Hypothalamus (tissue), 51 donors: ENCODE results near the gene ZNF823.
"Not testable (repeated sequence)": the region's sequence is repeated elsewhere in the genome, so short reads cannot be mapped to it uniquely, and the experiment has no call there.

Source experiments
- DNase-seq, 51 donors: peaks; one replicate each; lab custom pipeline; 2025; lab: John Stamatoyannopoulos, UW

ZNF823 gene

GRCh38 chr19:11738746-11739620, at the start of gene ZNF823:
ZNF823 (minus strand) TSS chr19:11738946; CDS start chr19:11738819, 127 bp downstream.
- peak; percentile 58 to 99 (median 96) for DNase-seq

GRCh38 chr19:11787536-11787935, 48.8 kb upstream of the ZNF823 start:
- DNase-seq: no peak

GRCh38 chr19:11784356-11784755, 45.6 kb upstream of the ZNF823 start:
- no peak for DNase-seq

GRCh38 chr19:11783767-11784166, 45.0 kb upstream of the ZNF823 start:
- DNase-seq: no peak

GRCh38 chr19:11781295-11782057, 42.7 kb upstream of the ZNF823 start:
- DNase-seq: no peak

- no peak for DNase-seq
Observed at GRCh38 chr19:11780431-11781020, 41.8 kb upstream of the ZNF823 start.

- DNase-seq: not testable (repeated sequence)
Observed at GRCh38 chr19:11776669-11777068, 37.9 kb upstream of the ZNF823 start.

GRCh38 chr19:11771520-11771919, 32.8 kb upstream of the ZNF823 start:
- not testable (repeated sequence) for DNase-seq

GRCh38 chr19:11769995-11770394, 31.2 kb upstream of the ZNF823 start:
- no peak for DNase-seq

GRCh38 chr19:11767633-11768133, 28.9 kb upstream of the ZNF823 start:
- DNase-seq: peak in 14 of 51 donors; percentile 2 to 27 (median 12)

GRCh38 chr19:11766597-11767591, 28.1 kb upstream of the ZNF823 start, which contains the start of gene ZNF441:
ZNF441 (plus strand) TSS chr19:11767000; CDS start chr19:11767194, 194 bp downstream.
- peak; percentile 72 to 99 (median 94) for DNase-seq

GRCh38 chr19:11763611-11764010, 24.9 kb upstream of the ZNF823 start:
- no peak for DNase-seq

- no peak for DNase-seq
Observed at GRCh38 chr19:11763117-11763516, 24.4 kb upstream of the ZNF823 start.

GRCh38 chr19:11759805-11760204, 21.1 kb upstream of the ZNF823 start:
- DNase-seq: no peak

GRCh38 chr19:11756965-11757364, 18.2 kb upstream of the ZNF823 start:
- no peak for DNase-seq

- no peak for DNase-seq
Observed at GRCh38 chr19:11754663-11755062, 15.9 kb upstream of the ZNF823 start.

- DNase-seq: no peak
Observed at GRCh38 chr19:11752244-11752736, 13.5 kb upstream of the ZNF823 start.

- DNase-seq: no peak
Observed at GRCh38 chr19:11749751-11750150, 11.0 kb upstream of the ZNF823 start.

- no peak for DNase-seq
Observed at GRCh38 chr19:11747277-11747676, 8.5 kb upstream of the ZNF823 start.
